HG03139 (cell line): Measurements from ENCODE around the gene SH2D7.

Source experiments
- ATAC-seq: cut with Tn5 transposase; IDR thresholded peaks from one replicate; pipeline ENCODE4 v1.9.1; 2021; ENCODE audit not compliant: unreplicated experiment

Gene SH2D7

GRCh38 chr15:78102211-78102610 lies 9.8 kb downstream of the SH2D7 start:
- no peak for ATAC-seq

GRCh38 chr15:78102741-78103140 lies 10.4 kb downstream of the SH2D7 start:
- ATAC-seq, result no peak

GRCh38 chr15:78103406-78104118 lies 11.2 kb downstream of the SH2D7 start:
- peak; percentile 51 for ATAC-seq

- no peak for ATAC-seq
Measured at GRCh38 chr15:78104119-78104479, 11.7 kb downstream of the SH2D7 start.

- ATAC-seq, result no peak
Measured at GRCh38 chr15:78104566-78105475, 12.5 kb downstream of the SH2D7 start.

DNA sequence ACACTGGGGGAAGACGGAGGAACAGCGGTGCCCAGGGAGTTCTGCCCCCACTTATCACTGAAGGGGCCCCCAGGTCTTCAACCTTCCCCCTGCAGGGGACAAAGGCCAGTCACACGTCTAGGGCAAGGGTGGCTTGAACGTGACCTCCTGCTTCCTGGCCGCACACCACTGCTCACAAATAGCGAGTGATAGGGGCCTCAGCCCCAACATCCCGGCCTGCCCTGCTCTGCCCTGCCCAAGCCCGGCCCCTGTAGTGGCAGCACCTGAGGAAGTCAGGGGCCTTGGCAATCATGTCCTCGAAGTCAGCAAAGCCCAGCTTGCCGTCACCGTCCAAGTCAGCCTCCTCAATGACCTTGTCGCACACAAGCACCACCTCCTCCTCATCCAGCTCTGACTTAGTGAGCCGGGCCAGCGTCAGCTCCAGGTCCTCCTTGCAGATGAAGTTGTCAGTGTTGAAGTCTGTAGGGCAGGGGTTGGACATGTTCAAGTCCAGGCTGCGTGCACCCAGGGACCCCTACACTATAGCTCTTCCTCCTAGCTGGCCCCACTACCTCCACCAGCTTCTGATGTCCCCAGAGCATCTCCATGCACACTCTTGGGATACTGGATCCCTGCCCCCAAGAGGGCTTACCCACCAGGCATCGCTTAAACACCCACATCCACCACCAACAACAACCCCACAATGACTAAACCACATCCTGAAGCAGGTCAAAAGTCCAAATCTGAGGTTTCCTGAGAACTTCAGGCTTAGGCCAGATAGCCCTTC lies 13.3 kb downstream of the SH2D7 start:
- no peak for ATAC-seq

GRCh38 chr15:78107471-78107870 lies 15.1 kb downstream of the SH2D7 start:
- no peak for ATAC-seq

- peak; percentile 41 for ATAC-seq
Measured at GRCh38 chr15:78108300-78109084, 16.1 kb downstream of the SH2D7 start.

DNA sequence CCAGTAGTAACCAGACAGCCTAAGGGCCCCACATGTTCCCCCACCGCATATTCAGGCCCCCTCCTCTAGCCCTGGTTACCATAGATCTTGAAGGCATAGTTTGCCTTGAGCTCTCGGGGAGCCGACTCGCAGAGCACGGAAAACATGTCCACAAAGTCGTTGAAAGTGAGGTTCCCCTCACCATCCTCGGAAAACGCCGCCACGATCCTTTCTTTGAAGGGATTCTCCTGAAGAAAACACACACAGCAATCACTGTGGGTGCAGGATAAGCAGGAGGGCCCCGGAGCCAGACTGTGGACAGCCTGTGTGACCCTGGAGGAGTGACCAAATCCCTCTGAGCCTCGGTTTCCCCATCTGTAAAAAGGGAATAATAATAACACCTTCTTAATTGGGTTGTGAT lies 16.8 kb downstream of the SH2D7 start:
- ATAC-seq, result no peak

- ATAC-seq, result no peak
Measured at GRCh38 chr15:78110096-78110495, 17.7 kb downstream of the SH2D7 start.

DNA sequence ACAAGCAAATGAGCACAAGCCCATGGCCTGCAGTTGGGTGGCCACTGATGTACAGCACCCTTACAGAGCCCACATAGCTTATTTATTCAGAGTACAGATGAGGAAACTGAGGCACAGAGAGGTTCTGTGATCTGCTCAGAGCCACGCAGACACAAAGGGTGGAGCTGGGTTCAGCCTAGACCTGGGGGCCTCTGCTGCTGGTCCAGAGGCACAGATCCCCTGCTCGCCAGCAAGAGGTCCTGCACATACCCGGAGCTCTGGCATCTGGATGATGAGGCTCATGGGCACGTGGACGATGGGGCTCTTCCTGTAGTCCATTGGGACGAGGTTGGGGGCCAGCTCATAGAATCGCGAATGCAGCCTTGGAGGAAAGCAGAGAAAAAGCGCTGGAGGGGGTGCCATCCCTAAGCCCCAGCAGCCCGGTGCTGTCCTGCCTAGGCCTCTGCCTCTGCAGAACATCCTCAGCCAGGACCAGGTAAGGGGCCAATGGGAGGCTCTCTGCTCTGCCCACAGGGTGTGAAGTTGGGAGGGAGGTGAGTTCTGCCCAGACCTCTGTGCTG lies 18.6 kb downstream of the SH2D7 start:
- ATAC-seq, result no peak

GRCh38 chr15:78111788-78112187 lies 19.4 kb downstream of the SH2D7 start:
- no peak for ATAC-seq

DNA sequence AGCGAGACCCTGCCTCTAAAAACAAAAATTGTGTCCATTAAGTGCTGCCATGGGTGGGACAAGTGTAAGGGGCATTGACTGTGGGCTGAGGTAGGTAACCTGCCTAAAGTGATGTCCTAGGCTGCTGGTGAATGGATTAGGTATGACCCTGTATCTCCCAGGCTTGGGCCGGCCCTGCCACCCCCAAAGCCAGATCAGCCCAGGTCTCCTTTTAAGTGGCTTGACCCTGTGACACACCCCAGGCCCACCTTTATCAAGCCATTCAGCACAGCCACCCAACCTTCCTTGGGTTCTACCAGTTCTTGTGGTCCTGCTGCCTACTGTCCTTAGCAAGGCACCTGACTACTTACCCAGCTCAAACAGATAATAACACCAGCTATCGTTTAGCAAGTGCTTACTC lies 20.2 kb downstream of the SH2D7 start:
- no peak for ATAC-seq

DNA sequence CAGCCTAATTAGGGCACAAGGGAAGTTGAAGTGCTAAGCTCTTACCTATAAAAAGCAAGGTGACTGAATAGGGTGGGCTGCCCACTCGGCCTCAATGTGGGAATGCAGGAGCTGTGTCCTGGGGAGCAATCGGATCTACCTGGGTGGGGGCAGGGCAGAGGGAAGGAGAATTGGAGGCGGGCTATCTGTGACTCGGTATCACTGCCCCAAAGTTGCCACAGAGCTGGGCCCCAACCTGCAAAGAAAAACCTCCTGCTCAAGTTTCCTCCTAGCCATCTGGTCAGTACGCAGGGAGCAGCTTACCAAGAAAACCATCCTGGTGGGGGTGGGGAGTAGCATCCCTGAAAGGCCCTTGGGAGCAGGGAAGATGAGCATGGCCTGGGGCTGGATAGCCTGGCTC lies 28.2 kb downstream of the SH2D7 start:
- ATAC-seq, result no peak

DNA sequence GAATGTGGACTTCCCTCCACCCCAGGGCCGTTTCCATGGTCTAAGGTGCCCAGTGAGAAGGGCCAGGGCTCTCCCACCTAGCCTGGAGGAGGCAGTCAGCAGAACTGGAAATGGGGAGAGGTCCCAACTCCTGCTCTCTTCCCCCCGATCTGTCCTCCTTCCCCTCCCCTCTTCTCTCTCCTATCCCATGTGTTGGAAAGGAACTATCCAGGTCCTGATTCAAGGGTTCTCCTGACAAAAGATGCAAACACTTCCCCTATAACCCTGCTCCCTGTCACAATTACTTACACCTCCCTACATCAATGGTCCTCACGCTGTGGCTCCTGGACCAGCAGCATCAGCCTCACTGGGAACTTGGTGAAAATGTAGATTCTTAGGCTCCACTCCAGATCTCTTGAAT lies 32.9 kb downstream of the SH2D7 start:
- ATAC-seq, result no peak

DNA sequence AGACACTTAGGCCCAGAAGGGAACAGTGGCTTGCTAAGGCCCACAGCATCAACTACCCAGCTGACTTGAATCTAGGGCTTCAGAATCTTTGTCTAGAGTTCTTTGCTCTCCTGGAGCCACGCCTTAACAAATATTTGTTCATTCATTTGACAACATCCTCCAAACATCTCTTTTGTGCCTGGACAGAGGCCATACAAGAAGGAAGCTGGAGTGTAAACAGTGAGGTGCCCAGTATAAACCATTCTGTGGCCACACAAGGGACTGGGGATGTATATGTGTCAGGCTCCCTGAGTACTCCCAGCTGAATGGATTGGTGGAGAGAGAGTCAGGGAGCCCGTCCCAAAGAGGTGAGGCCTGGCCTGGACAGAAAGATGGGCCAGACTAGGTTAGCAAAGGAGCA lies 35.5 kb downstream of the SH2D7 start:
- ATAC-seq, result no peak

GRCh38 chr15:78129077-78129750 lies 36.9 kb downstream of the SH2D7 start:
- no peak for ATAC-seq

GRCh38 chr15:78129751-78130287 lies 37.5 kb downstream of the SH2D7 start:
- ATAC-seq, result no peak

DNA sequence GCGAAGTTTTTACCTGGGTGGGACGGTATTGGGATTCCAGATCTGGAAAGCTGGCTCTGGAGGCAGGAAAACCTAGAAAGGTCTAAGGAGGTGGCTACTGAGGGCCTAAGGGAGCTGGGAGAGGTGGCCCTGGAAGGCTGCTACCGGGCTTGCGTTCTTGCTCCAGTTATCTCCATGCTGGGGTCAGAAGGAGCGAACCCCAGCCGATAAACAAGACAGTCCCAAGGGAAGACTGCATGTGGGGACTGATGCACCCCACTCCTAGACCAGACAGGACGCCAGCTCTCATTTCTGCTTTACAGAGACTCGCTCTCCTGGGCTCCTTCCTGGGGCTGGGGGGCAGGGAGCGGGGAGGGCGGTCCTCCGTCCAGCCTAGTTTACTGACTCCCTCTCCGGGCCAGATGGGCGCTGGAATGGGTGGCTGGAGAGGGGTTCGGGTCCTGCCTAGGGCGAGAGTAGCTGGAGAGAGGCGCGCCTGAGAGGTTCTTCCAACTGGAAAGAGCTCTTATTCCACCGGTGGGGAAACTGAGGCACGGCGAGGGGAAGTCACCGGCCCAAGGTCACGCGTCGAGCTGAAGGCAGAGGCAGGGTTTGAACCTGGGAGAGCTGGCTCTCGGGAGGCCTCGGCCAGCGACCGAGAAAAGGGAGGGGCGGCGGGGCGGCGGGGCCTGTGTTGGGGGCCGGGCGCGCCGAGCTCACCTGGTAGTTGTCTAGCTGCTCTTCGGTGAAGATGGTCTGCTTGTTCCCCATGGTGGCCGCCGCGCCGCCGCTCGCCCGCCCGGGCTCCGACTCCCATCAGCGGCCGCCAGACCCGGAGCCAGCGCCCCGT lies 38.3 kb downstream of the SH2D7 start:
- ATAC-seq, result no peak
